KMS-11 (cell line): ENCODE results near the gene ANKRD10.

Experiments
- H2AFZ ChIP-seq: fragments of 200-600 bp; sonication (generic); 2 replicates; pipeline ENCODE4 v1.6.1; 2016; ENCODE audit warnings: antibody characterized with exemption, mixed run types, low read depth
- H3K27ac ChIP-seq: fragments of 200-600 bp; sonication (generic); 2 replicates; pipeline ENCODE4 v1.6.1; 2016; ENCODE audit warnings: mild to moderate bottlenecking, mixed run types
- H3K27me3 ChIP-seq: fragments of 200-600 bp; sonication (generic); 2 replicates; pipeline ENCODE4 v1.6.1; 2017; ENCODE audit warnings: mild to moderate bottlenecking, low read depth, mixed run types, moderate library complexity; ENCODE audit not compliant: insufficient read depth
- H3K36me3 ChIP-seq: fragments of 200-600 bp; sonication (generic); 2 replicates; pipeline ENCODE4 v1.6.1; 2017; ENCODE audit warnings: mild to moderate bottlenecking, mixed run types; ENCODE audit not compliant: insufficient read depth
- H3K4me1 ChIP-seq: fragments of 200-600 bp; sonication (generic); 2 replicates; pipeline ENCODE4 v1.6.1; 2016; ENCODE audit warnings: mild to moderate bottlenecking, low read depth, mixed run types; ENCODE audit not compliant: poor library complexity, severe bottlenecking
- H3K4me2 ChIP-seq: fragments of 200-600 bp; sonication (generic); 2 replicates; pipeline ENCODE4 v1.7.0; 2016; ENCODE audit warnings: mild to moderate bottlenecking, mixed run types
- H3K4me3 ChIP-seq: fragments of 200-600 bp; sonication (generic); IDR thresholded peaks from 2 replicates; pipeline ENCODE4 v1.6.1; 2017; ENCODE audit warnings: low read depth, low read length, mixed read lengths; ENCODE audit not compliant: insufficient read depth
- H3K79me2 ChIP-seq: fragments of 200-600 bp; sonication (generic); 2 replicates; pipeline ENCODE4 v1.6.1; 2016; ENCODE audit warnings: low read depth, mixed run types; ENCODE audit not compliant: insufficient read depth
- H3K9ac ChIP-seq: fragments of 200-600 bp; sonication (generic); 2 replicates; pipeline ENCODE4 v1.6.1; 2016; ENCODE audit warnings: mild to moderate bottlenecking, mixed run types
- H4K20me1 ChIP-seq: fragments of 200-600 bp; sonication (generic); 2 replicates; pipeline ENCODE4 v1.6.1; 2016; ENCODE audit warnings: mild to moderate bottlenecking, mixed run types; ENCODE audit not compliant: insufficient read depth
- TF ChIP-seq, protein P1 (sequence below): fragments of 200-600 bp; sonication (generic); conservative IDR thresholded peaks from 2 replicates; pipeline ENCODE4 v1.6.1; 2017; ENCODE audit warnings: low read depth, mild to moderate bottlenecking, antibody characterized with exemption, low read length, moderate library complexity, mixed read lengths

ANKRD10 gene

GRCh38 chr13:110873639-110874507, 41.0 kb downstream of the ANKRD10 start:
- TF ChIP-seq, protein P1, sequence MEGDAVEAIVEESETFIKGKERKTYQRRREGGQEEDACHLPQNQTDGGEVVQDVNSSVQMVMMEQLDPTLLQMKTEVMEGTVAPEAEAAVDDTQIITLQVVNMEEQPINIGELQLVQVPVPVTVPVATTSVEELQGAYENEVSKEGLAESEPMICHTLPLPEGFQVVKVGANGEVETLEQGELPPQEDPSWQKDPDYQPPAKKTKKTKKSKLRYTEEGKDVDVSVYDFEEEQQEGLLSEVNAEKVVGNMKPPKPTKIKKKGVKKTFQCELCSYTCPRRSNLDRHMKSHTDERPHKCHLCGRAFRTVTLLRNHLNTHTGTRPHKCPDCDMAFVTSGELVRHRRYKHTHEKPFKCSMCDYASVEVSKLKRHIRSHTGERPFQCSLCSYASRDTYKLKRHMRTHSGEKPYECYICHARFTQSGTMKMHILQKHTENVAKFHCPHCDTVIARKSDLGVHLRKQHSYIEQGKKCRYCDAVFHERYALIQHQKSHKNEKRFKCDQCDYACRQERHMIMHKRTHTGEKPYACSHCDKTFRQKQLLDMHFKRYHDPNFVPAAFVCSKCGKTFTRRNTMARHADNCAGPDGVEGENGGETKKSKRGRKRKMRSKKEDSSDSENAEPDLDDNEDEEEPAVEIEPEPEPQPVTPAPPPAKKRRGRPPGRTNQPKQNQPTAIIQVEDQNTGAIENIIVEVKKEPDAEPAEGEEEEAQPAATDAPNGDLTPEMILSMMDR = no peak
- Histone ChIP-seq H3K4me1 (no peaks in the 10 kb centered on the region), H3K9ac (no peak overlapping the region), H3K79me2 (no peaks in the 10 kb centered on the region), H2AFZ (no peak overlapping the region; the same call in 1 of the 2 replicates), H3K36me3 (no peaks in the 10 kb centered on the region), H3K4me3 (no peak overlapping the region), H3K27me3 (no peaks in the 10 kb centered on the region), H4K20me1 (no peaks in the 10 kb centered on the region), H3K4me2 (no peak overlapping the region), H3K27ac (no peak overlapping the region)

DNA sequence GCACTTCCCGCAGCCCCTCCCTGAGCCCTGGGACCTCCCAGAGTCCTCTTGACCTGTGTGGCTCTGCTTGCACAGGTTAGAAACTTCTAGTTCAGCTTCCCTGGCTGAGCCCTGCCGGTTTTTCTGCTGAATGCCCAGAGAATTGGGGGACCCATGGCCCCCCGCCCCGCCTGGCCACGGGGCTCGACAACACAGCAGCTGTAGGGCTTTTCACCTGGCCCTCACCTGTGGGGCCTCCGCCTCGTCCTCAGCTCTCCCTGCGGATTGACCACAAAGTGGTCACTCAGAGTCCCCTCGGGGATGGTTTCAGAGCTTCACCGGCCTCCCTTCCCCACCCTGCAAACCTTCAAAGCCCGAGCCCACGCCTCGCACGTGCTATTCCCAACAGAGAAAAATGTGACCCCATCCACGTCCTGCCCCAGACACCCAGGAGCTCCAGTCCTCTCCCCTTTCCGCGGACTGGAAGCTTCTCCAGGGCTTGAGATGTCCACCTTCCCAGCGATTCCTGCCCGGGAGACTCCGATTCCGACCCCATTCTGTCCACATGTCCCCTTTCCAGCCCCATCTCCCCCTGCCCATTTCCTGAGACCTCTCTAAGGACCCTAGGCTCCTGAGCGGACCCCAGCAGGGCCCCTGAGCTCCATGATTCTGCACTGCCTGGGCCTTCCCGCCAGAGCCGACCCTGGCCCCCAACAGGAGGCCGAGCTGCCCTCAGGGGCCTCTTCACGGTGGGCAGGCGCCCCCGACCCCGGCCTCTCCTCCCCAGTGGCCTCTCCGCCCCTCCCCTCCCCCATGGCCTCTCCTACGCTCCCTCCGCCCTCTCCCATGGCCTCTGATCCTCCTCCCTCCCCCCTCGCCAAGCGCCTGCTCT, 41.9 kb downstream of the ANKRD10 start:
- Histone ChIP-seq H3K9ac (no peak overlapping the region), H3K79me2 (no peaks in the 10 kb centered on the region), H4K20me1 (no peaks in the 10 kb centered on the region), H3K4me1 (no peaks in the 10 kb centered on the region), H3K27ac (no peak overlapping the region), H2AFZ (no peak overlapping the region), H3K4me3 (no peak overlapping the region), H3K4me2 (no peak overlapping the region), H3K27me3 (no peaks in the 10 kb centered on the region), H3K36me3 (no peaks in the 10 kb centered on the region)
- TF ChIP-seq, protein P1 = no peak

DNA sequence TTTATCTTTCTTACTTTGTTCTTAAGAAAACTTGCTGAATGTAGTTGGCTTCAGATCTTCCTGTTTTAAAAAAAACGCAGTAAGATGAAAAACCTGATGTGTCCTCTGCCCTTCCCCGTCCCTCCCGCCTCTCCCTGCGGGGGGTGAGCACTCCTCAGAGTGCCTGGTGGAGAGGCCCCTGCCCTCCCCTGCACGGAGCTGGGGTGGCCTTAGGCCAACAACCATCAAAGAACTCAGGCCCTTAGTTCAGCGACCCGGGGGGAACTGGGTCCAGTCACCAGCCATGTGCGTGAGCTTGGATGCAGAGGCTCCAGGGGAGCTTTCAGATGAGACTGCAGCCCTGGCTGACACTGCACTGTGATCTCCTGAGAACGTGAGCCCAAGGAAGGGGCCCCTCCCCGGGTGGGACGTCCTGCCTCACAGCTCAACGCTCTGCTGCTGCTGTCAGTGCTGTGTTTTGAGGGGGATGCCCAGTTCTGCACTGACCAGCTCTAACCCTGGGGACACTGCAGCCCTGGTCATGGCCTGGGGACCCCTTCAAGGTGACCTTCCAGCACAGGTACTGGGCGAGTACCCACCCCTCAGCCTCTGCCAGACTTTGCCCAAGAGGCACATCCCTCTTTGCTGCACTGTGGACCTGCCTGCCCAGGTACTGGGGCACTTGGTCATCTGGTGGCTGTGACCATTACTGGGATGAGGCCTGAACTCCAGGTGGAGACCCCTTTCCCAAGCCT, 42.7 kb downstream of the ANKRD10 start:
- Histone ChIP-seq H3K4me1 (no peaks in the 10 kb centered on the region), H3K27me3 (no peaks in the 10 kb centered on the region), H3K4me2 (no peak overlapping the region), H3K36me3 (no peaks in the 10 kb centered on the region), H2AFZ (no peak overlapping the region), H4K20me1 (no peaks in the 10 kb centered on the region), H3K9ac (no peak overlapping the region), H3K4me3 (no peak overlapping the region), H3K79me2 (no peaks in the 10 kb centered on the region), H3K27ac (no peak overlapping the region)
- TF ChIP-seq, protein P1 = no peak
